ENCODE results near the gene PTPRM. TPM values are rescaled to one million over a fixed set of nuclear protein-coding genes. Genes with fewer than 3 reads are reported as not detected.

Gene PTPRM
- total and polyA plus RNA-seq, 7 donors, result 3.9 to 151 (median 62.8) TPM

- TF ChIP-seq EP300 (IDR thresholded peaks at IDR 0.05) (no peak), POLR2AphosphoS5 (IDR thresholded peaks at IDR 0.05) (no peak), POLR2A (IDR thresholded peaks at IDR 0.05) (no peak)
- TF ChIP-seq, protein P1, sequence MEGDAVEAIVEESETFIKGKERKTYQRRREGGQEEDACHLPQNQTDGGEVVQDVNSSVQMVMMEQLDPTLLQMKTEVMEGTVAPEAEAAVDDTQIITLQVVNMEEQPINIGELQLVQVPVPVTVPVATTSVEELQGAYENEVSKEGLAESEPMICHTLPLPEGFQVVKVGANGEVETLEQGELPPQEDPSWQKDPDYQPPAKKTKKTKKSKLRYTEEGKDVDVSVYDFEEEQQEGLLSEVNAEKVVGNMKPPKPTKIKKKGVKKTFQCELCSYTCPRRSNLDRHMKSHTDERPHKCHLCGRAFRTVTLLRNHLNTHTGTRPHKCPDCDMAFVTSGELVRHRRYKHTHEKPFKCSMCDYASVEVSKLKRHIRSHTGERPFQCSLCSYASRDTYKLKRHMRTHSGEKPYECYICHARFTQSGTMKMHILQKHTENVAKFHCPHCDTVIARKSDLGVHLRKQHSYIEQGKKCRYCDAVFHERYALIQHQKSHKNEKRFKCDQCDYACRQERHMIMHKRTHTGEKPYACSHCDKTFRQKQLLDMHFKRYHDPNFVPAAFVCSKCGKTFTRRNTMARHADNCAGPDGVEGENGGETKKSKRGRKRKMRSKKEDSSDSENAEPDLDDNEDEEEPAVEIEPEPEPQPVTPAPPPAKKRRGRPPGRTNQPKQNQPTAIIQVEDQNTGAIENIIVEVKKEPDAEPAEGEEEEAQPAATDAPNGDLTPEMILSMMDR (IDR thresholded peaks at IDR 0.05), result no peak
- 77 to 79% methylated on average over 11 of the region's 11 CpGs for WGBS, 2 donors
Observed at GRCh38 chr18:8423051-8423557, 856.0 kb downstream of the PTPRM start.

GRCh38 chr18:8424481-8424880 lies 857.4 kb downstream of the PTPRM start:
- H3K9me3 ChIP-seq, result no peaks in the 10 kb centered on the region
- intact Hi-C loops (cut with DNase I), result no loop called here
- no peak overlapping the region for H3K27ac ChIP-seq
- no peaks in the 10 kb centered on the region for H3K27me3 ChIP-seq
- TF ChIP-seq, protein P1 (IDR thresholded peaks at IDR 0.05), result no peak
- no peak for TF ChIP-seq EP300 (IDR thresholded peaks at IDR 0.05)
- H3K36me3 ChIP-seq, result no peaks in the 10 kb centered on the region
- WGBS, 2 donors, result 68 to 77% methylated on average over 7 of the region's 7 CpGs
- no peak for DNase-seq
- no peaks in the 10 kb centered on the region for H3K4me1 ChIP-seq
- H3K4me3 ChIP-seq, result no peak overlapping the region

More at GRCh38 chr18:8423051-8423557, 856.0 kb downstream of the PTPRM start:
- intact Hi-C loops (cut with DNase I), result no loop called here
- H3K27me3 ChIP-seq, result no peaks in the 10 kb centered on the region
- no peak overlapping the region for H3K4me3 ChIP-seq
- H3K27ac ChIP-seq, result no peak overlapping the region
- no peaks in the 10 kb centered on the region for H3K9me3 ChIP-seq
- H3K36me3 ChIP-seq, result no peaks in the 10 kb centered on the region
- no peak for DNase-seq
- H3K4me1 ChIP-seq, result no peaks in the 10 kb centered on the region

DNA sequence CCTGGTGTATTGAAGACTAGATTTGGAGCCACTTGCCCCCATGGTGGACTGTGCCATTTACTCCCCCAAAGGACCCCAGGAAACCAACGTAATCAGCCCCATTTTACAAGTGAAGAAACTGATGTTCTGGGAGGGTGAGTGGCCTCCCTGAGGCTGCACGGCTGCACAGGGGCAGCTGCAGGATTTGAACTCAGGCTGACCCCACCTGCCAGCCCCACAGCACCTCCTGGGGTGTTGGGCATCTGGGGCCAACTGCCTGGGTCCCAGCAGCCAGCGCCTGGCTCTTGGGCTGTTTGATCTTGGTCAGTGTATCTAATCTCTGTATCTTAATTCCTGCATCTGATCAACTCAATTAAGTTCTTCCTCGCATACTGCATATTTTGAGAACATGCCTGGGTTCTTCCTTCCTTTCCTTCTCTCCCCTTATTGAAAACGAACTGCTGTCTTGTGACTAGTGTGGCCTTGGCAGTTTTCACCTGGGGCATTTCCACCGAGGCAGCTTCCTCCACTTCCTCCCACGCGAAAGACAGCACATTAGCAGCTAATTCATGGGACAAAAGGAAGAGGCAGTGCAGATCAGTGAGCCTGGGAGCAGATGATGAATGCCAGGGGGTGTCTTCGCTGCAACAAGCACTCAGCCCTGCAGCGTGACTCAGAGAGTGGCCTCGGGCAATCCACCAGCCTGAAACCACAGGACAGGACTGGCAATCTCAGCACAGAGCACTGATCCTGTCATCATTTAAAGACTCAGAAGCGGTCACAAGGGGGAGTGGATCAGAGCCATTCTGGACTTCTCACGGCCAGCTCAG lies 858.0 kb downstream of the PTPRM start:
- H3K27ac ChIP-seq, result no peak overlapping the region
- no peak overlapping the region for H3K4me3 ChIP-seq
- intact Hi-C loops (cut with DNase I), result no loop called here
- H3K36me3 ChIP-seq, result no peaks in the 10 kb centered on the region
- TF ChIP-seq EP300 (IDR thresholded peaks at IDR 0.05) (no peak), POLR2AphosphoS5 (IDR thresholded peaks at IDR 0.05) (no peak), POLR2A (IDR thresholded peaks at IDR 0.05) (no peak)
- TF ChIP-seq, protein P1 (IDR thresholded peaks at IDR 0.05), result no peak
- no peaks in the 10 kb centered on the region for H3K27me3 ChIP-seq
- H3K4me1 ChIP-seq, result no peaks in the 10 kb centered on the region
- H3K9me3 ChIP-seq, result no peaks in the 10 kb centered on the region
- WGBS, 2 donors, result 68 to 72% methylated on average over 13 of the region's 13 CpGs
- DNase-seq, result no peak

GRCh38 chr18:8426401-8426800 lies 859.3 kb downstream of the PTPRM start:
- no peaks in the 10 kb centered on the region for H3K4me1 ChIP-seq
- H3K27ac ChIP-seq, result no peak overlapping the region
- 73 to 81% methylated on average over 13 of the region's 13 CpGs for WGBS, 2 donors
- no peaks in the 10 kb centered on the region for H3K36me3 ChIP-seq
- H3K9me3 ChIP-seq, result no peaks in the 10 kb centered on the region
- intact Hi-C loops (cut with DNase I), result no loop called here
- TF ChIP-seq EP300 (IDR thresholded peaks at IDR 0.05), result no peak
- no peak for TF ChIP-seq POLR2AphosphoS5 (IDR thresholded peaks at IDR 0.05)
- TF ChIP-seq, protein P1 (IDR thresholded peaks at IDR 0.05), result no peak
- TF ChIP-seq POLR2A (IDR thresholded peaks at IDR 0.05), result no peak
- no peak for DNase-seq
- H3K4me3 ChIP-seq, result no peak overlapping the region
- no peaks in the 10 kb centered on the region for H3K27me3 ChIP-seq

Measured in sigmoid colon (tissue), 7 donors.